AG08395 (cell line): ENCODE results near the gene PPIL3.
"Not testable (repeated sequence)": the region's sequence is repeated elsewhere in the genome, so short reads cannot be mapped to it uniquely, and the experiment has no call there.

Source experiments
- DNase-seq: peaks from one replicate; pipeline ENCODE4 v3.0.0; 2012; ENCODE audit warnings: mixed read lengths, low spot score

The PPIL3 gene

DNA sequence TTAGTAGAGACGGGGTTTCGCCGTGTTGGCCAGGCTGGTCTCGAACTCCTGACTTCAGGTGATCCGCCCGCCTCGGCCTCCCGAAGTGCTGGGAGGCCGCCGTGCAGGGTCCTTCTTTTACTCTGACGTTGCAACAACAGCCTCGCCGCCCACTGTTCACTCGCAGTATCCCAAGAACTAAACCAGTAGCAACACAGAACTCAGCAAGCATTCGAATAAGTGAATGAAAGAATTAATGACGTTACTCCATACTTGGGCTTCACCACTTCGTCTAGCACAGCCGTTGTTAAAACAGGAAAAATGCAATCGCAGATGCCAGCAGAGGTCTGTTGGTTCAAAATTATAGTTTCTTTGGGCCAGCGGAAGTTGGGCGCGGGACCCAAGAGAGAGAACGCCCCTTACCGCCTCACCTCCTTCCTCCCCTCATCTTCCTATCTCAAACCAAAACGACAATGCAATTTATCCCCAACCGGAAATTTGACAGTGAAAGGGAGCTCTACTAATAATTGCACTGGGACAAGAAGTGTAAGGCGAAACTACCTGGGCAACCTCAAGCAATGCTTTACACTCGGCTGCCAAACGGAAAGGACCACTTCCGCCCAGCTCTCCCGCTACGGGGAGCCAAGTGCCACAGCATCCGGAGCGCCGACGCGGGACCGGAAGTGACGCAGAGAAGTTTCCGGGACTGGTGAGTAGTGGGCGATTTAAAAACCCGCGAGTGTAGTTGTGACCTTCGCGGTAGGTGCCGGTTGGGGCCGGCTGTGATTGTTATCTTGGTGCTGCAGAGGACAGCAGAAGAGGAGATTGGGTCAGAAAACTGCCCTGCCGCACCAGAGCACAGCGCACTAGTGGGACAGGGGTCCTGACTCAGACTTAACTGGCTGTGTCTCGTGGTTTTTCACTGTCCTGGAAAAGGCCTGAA is at the start of gene PPIL3, which contains the start of gene NIF3L1:
PPIL3 (minus strand) TSS at position 374 of the 922 bp plus-strand sequence. CDS start 1,462 bp downstream, outside the sequence.
NIF3L1 (plus strand) TSS at position 668 of the 922 bp plus-strand sequence. CDS start 2,573 bp downstream, outside the sequence.
- peak; percentile 92 for DNase-seq

DNA sequence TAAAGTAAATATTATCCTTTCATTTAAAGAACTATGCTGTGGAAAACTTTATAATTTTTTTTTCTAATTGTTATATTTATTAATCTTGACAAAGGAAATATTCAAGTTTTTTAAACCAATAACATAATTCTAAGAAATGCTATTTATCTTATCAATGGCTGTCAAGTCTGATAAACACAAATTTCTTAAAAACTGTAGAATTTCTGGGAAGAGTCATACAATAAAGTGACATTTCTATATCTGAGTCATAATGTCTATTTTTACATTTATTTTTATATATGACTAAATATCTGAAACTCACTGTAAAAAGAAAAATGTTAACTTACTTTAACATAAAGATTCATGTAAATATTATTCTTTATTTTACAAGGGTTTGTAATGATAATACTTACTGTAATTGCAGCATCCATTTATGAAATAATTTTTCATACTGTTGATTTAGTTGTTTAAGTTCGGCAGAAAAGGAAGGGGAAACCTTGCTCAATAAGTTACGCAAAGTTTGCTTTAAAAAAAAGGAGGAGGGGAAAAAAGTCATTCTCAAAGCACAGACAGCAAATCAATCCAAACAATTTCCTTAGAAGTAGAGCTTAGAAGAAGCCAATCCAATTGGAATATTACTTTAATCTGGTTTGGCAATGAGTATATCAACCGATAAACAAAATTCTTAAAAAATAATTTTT is 42.2 kb upstream of the PPIL3 start:
- no peak for DNase-seq

- DNase-seq: peak; percentile 15
Observed at GRCh38 chr2:200929334-200930249, 40.7 kb upstream of the PPIL3 start.

DNA sequence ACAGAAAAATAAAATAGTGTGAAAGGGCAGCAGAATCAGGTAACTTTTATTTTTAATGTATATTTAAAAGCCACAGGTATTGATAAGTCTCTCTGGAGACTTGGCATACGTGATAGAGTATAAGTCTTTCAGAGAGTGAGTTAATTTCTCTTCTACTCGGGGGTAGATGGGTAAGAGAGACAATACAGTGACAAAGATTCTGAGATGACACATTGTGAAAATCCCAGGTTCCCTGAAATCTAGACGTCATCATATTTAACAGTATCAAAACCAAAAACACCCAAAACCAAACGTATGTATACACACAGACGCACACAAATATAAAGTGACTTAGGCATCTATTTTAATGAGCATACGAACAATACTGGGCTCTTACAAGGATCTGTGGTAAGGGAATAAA is 33.6 kb upstream of the PPIL3 start:
- DNase-seq: no peak

DNA sequence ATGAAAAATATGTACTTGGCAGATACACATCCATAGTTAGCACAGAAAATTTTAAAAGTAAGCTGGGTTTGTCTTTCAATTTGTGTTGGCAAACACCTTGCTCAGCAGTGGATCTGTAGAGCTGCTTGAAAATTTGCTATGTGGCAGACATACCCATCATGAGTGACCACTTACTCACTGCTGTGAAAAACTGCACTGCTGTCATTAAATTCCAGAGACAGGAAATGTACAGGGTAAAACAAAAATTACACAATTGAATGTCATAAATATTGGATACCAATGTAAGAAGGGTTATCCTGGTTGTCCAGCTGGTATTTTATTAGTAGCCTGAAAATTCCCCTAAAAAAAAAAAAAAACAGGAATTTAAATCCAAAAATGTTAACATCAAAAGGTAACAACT is 24.8 kb upstream of the PPIL3 start:
- DNase-seq: peak; percentile 72

GRCh38 chr2:200909958-200910357 is 21.1 kb upstream of the PPIL3 start:
- DNase-seq: no peak

- peak; percentile 72 for DNase-seq
Observed at GRCh38 chr2:200905618-200906296, 16.9 kb upstream of the PPIL3 start.

DNA sequence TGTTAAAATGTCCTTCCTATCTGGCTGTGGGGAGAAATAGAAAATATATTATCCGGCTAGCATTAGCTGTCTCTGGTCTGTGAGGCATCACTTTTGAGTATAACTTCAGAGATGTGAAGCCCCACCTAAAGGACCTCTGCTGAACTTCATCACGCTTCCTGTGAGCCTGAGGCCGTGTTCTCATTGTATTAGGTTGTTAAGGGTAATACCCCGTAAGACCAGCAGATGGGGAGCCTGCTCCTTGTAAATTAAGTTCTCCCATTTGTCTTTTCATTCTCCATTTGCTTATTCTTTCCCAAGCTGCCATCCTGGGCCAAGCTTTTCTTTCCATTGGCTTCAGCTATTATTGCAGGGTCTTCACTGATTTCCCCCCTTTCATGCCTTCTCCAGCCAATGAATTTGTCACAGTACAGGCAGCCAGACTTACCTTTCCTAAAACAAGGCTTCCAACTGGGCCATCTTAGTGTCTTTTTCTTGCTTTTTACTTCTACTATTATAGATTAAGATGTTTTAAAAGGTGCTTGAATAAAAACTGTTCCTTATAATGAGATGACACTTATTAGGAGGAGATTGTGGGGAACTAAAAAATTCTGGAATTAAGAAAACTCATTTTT is 12.7 kb upstream of the PPIL3 start:
- peak; percentile 92 for DNase-seq

- DNase-seq: no peak
Observed at GRCh38 chr2:200899482-200899881, 10.6 kb upstream of the PPIL3 start.

DNA sequence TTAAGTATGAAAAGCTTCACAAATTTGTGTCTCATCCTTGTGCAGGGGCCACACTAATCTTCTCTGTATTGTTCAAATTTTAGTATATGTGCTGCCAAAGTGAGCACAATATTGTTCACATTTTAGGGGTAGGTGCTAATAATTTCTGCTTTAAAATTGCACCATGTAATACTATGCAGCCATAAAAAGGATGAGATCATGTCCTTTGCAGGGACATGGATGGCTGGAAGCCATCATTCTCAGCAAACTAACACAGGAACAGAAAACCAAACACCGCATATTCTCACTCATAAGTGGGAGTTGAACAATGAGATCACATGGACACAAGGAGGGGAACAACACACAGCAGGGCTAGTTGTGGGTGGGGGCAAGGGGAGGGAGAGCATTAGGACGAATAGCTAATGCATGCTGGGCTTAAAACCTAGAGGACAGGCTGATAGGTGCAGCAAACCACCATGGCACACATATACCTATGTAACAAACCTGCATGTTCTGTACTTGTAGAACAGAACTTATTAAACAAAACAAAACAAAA is 7.1 kb downstream of the PPIL3 start:
- not testable (repeated sequence) for DNase-seq

GRCh38 chr2:200878289-200878880 is 10.5 kb downstream of the PPIL3 start:
- no peak for DNase-seq

GRCh38 chr2:200877443-200877842 is 11.4 kb downstream of the PPIL3 start:
- DNase-seq: no peak

GRCh38 chr2:200873560-200873959 is 15.3 kb downstream of the PPIL3 start:
- no peak for DNase-seq

GRCh38 chr2:200871151-200871550 is 17.7 kb downstream of the PPIL3 start:
- DNase-seq: no peak

GRCh38 chr2:200869014-200869413 is 19.9 kb downstream of the PPIL3 start:
- no peak for DNase-seq

DNA sequence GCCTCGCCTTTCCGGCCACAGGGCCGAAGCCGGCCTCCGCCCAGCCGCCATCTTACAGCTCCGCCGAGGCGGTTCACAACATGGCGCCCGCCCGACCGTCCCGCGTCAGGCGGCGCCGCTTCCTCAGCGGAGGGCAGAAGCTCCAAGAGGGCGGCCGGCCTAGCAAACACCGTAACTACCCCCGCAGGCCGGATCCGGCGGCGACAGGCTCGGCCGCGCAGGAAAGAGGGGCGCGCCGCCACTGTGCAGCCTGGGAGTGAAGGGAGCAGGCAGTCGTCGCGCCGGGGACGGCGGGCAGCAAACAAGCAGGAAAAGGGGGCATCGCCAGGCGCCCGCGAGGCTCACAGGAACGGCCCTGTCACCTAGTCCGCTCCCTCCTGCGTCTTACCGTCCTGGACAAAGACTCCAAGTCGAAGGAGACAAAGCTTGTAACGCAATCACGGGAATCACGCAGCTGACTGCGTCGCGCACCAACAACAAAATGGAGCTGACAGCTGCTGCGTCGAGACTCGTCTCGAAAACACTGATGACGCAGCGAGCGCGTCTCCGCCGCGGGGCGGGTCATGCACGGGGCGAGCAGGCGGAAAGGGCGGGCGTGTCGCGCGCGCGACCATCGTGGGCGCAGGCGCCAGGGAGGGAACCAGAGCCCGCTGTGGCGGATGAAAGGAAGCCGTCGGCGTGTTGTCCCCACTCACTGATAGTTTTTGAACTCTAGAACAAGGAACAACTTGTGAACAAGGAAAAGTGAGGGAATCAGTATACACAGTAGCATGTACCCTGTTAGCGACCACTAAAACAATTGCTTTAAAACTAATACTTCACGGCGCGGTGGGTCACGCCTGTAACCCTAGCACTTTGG is 24.5 kb downstream of the PPIL3 start, which contains the start of gene CLK1:
CLK1 (minus strand) TSS at position 483 of the 859 bp plus-strand sequence. CDS start 2,796 bp downstream, outside the sequence.
- DNase-seq: peak; percentile 95

- DNase-seq: no peak
Observed at GRCh38 chr2:200863782-200864175, 25.1 kb downstream of the PPIL3 start.

DNA sequence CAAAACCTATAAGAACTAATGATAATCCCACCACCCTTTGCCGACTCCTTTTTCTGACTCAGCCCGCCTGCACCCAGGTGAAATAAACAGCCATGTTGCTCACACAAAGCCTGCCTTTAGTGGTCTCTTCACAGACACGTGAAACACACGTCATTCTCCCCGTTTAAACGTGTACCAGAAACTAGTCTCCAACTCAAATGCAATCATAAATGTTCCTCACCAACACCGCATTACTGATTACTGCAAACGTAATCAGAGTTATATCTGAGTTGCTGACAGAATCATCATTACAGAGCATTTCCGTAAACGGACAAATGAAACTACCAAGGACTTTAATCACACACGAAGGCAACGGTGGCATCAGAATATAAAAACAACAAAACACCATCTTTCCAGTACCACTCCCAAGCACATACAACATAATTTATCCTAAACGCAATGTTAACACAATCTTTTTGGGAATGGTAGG is 26.3 kb downstream of the PPIL3 start:
- peak; percentile 20 for DNase-seq

DNA sequence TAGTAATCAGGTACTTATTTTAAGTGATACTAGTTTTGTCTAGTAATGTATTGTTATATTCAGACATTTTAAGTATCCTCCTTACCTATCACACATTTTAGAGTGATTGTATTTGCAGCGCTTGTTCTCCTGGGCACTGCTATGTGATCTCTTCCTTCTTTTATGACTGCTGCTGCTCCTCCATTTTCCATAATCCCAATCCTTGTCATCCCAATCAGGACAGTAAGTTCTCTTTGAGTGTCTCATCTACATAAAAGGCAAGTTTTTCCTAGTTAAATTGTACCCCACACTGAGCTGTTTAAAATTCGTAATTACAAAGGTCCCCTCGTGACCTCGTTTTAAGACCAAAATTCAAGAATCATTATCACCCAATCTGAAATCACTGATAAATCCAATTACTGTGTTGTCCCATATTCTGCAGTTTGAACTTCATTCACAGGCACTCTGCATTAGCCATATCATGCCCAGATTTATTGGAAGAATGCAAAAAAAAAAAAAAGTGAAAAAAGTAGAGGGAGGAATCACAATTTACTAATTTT is 27.2 kb downstream of the PPIL3 start:
- DNase-seq: no peak
